Measurements from ENCODE around the gene DHRS12. TPM values are rescaled to one million over a fixed set of nuclear protein-coding genes. Genes with fewer than 3 reads are reported as not detected.

The DHRS12 gene, protein sequence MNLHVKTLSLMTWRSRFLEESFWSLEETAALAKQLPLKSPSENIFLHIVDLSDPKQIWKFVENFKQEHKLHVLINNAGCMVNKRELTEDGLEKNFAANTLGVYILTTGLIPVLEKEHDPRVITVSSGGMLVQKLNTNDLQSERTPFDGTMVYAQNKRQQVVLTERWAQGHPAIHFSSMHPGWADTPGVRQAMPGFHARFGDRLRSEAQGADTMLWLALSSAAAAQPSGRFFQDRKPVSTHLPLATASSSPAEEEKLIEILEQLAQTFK
- 12.3 TPM for total RNA-seq

DNA sequence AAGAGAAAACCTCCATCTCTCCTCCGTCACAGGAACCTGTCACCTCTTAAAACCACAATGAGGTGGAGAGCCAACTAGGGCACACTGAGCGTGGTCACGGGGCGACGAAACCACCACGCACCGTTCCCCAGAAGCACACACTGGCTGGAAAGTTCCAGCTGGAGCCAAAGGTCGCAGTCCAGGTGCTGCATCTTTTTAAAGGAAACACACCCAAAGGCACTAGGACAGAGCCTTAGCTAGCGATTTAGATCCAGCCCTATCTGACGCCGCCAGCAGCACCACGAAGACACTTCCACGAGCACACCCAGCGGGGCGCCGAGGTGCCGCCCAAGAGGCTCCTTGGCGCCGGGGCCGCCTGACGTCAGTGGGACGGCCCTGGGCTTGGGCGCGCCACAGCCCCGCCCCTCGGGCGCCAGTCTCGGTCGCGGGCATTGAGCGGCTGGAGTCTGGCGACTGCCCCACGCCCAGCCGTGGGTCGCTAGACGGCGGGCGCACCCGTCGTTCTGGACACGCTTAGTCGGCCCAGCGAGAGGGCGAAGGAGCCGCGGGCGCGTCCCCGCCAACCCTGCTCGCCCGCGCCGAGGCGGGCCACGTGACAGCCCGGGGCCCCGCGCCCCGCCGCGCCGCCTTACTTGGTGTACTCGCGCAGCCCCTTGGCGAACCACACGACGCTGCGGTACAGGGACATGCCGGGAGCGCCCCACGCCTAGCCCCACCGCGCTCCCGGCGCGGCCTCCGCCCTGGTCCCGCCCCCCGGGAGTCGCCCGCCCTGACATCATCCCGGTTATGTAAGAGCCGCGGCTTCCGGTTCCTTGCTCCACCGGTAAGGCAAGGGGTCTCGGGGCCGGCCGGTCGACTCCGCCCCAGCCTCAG lies at the start of gene DHRS12:
TSS of gene DHRS12 (minus strand) at position 742 of the 873 bp plus-strand sequence. CDS start 4,504 bp downstream, outside the sequence.
- peak; percentile 92 for DNase-seq (ENCODE audit: low spot score)

DNA sequence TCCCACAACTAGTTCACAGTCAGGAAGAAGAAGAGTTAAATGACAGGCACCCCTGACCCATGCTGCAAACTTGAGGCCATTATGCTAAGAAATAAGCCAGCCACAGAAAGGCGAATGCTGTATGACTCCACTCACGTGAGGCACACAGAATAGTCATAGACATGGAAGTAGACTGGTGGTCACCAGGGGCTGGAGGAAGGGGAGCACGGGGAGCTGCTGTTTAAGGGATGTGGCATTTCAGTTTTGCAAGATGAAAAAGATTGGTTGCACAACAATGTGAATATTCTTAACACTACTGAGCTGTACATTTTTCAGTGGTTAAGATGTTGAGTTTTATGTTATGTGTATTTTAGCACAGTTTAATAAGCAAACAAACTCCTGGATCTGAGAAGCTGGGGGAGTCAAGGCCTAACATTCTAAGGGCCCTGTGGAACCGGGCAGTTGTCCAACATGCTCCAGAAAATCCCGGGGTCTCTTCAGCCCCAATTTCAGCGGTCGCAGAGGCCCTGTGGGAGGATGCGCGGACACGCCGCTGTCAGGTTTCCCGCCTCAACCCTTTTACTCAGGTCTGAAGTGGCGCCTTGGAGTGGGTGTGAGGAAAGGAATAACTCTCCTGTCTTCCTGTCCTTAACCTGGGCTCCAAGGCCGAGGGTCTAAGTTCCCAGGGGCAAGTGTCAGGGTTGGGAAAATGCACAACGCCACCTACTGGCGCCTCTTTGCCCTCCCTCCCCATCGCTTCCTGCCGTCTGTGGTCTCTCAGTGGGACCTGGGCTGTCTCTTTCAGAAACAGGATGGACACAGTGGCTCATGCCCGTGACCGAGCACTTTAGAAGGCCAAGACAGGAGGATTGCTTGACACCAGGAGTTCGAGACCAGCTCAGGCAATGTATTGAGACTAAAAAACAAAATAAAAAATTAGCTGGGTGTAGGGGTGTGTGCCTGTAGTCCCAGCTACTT lies 45.5 kb upstream of the DHRS12 start:
- DNase-seq (ENCODE audit: low spot score) = no peak

DNA sequence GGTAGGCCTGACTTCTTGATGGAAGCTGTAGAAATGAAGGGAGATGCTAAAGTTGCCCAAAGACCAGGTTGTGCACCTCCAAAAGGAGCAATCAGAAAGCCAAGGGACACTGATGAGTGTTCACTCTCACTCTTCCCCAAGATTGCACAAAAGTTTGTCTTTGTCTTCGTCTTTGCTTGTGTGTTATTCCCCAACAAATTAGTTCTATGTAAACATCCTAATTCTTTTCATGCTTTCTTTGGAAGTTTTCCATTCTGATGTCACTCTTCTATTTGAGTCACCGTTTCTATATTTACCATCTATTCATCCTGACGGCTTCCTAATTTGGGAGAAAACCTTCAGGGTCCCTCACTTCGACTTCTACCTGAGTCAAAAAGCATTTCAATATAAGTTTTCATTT lies 44.7 kb upstream of the DHRS12 start:
- DNase-seq (ENCODE audit: low spot score) = no peak

DNA sequence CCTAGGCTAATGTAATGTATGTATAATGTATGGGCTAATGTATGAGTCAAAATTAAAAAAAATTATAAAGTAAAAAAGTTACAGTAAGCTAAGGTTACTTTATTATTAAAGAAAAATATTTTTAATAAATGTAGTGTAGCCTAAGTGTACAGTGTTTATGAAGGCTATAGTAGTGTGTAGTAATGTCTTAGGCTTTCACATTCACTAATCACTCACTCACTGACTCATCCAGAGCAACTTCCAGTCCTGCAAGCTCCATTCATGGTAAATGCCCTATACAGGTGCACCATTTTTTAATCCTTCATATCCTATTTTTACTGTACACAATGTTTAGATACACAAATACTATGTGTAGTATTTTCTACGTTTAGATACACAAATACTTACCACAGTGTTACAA lies 42.8 kb upstream of the DHRS12 start:
- no peak for DNase-seq (ENCODE audit: low spot score)

DNA sequence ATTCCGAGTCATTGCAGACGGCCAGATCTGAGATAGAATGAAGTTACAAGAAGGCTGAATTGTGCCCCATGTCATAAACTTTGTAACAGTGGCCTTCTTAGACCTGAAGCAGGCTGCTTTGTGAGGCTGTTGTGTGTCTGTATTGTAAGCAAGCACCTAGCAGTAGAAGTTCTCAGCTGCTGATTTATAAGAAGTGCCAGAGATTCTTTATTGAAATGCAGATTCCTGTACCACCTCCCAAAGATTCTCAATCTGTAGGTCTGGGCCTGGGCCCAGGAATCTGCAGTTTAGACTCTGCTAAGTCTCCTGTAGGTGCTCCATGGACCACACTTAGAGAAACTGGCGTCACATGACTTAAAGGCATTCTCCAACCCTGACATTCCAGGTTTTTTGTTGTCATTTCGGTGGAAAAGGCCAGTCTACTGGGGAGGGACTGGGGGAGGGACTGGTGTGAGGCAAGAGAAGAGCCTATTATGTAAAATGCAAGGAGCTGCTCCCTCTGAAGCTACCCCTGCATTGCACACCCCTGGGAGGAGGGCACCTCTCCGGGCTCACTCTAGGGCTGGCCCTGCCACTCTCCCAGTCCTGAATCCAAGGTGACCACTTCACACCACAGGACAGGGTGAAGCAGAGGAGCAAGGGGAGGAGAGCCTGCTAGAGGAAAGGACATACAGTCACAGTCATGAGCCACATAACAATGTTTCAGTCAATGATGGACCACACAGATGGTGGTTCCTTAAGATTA lies 41.8 kb upstream of the DHRS12 start:
- no peak for DNase-seq (ENCODE audit: low spot score)

DNA sequence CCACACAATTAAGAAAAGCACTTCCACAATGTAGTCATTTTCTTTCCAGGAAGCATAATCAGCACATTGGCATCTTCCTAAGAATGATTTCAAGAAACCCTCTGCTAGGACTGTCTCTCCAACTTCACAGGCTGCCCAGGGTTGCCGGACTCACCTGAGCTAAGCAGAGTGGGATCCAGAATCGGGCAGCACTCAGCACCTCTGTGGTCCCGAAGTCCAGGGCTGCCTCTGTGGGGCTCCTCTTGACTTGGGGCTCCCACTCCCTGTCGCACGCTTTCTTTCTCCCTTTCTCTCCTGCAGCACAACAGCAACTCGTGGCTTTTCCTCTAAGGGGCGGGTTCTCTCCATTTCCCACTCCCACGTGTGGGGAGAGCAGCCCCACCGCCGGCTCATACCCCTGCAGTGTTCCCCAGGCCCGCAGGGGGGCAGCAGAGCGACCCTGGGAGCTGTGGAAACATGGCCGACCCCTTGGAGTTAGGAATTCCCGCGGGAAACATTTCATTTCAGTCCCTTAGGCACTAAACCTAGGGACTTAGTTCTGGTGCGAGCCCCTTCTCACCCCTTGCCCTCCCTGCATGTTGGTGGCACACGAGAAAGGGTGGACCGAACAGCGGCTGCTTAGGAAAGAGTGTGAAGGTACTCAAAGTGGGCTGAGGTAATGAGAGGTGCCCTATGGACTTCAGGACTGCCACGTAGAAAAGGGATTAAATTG lies 41.1 kb upstream of the DHRS12 start, which contains the start of gene TMEM272:
TSS of gene TMEM272 (minus strand) at position 316 of the 712 bp plus-strand sequence. CDS start 6,647 bp downstream, outside the sequence.
- DNase-seq (ENCODE audit: low spot score) = peak; percentile 46

DNA sequence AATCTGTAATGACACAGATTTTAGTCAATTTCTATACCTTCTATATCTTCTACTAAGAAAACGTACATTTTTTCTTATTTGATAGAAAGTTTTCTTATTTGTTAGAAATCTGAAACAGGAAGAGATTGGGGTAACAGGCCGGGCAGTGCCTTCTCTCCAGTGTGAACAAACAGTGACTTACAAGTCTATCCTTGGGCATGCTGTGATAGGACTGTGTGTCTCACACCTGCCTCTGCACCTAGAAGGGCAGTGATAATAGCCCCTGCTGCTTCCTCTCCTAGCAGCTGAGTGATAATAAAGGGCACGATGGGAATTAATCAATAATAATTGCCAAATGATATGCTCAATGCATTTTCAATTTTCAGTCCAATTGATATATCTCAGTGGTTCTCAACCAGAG lies 39.6 kb upstream of the DHRS12 start:
- no peak for DNase-seq (ENCODE audit: low spot score)

DNA sequence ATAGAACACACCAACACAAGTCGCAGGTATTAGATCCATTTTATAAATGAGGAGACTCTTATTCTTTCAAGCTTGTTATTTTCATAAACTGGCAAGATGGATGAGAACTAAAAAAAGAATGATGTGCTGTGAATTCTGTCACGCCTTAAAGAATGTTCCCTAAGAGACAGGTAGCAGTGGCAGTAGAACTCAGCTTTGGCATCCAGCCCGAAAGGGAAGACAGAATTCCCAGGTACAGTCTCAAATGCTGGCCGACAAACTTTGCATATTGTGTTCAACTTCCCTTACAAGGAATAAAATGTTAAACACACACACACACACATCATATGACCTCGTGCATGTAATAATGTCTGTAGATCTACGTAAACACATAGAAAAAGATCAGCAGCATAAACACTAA lies 37.8 kb upstream of the DHRS12 start:
- DNase-seq (ENCODE audit: low spot score) = no peak

DNA sequence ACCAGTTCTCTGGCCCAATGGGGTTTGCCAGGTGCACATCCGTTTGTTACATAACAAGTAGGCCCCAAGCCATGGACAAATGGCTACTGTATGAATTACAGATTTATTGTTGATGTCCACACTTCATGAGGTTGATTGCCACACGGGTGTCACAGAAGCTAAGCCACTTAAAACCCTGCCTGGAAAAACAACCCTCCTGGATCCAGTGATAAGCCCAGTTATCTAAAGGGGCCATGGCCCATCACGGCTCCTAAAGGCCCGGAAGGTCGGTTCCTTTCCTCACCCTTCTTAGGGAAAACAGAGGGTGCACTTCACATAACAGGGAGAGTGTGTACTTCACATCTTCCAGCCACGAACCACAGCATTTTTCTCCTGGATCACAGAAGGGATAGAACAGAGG lies 37.0 kb upstream of the DHRS12 start:
- DNase-seq (ENCODE audit: low spot score) = no peak

DNA sequence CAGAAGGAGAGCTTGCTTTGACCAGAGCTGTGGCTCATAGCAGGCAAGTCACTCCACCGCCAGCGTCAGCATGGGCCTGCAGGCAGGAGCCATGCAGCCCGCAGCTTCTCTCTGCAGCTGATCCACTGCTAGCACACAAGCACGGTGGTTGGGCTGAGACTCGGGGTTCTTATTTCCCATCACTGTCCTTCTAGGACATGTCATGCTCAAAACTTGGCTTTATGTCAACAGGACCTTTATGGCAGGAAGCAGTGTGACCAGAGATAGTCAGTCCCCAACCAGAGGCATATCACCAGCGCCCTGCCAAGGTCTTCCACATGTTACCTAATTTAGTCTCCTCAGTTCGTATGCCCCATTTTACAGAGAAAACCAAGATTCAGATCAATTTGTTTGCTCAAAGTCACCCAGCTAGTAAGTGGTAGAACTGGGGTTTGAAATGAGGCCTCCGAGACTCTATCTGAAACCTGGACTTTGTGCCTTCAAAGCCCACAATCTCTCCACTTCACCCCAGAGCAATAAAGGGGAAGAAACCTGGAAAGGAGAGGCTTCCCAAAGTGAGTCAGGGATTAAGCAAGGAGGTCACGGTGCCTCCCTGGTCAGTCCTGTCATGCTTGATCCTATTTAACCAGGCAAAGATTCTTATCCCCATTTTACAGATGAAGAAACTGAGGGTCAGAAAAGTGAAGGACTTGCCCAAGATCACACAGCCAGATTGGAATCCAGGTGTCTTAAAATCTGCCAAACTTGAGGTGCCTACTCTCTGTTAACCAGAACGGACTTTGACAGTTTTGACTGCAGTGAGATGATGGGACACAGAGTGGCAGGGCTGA lies 36.0 kb upstream of the DHRS12 start:
- DNase-seq (ENCODE audit: low spot score) = no peak

DNA sequence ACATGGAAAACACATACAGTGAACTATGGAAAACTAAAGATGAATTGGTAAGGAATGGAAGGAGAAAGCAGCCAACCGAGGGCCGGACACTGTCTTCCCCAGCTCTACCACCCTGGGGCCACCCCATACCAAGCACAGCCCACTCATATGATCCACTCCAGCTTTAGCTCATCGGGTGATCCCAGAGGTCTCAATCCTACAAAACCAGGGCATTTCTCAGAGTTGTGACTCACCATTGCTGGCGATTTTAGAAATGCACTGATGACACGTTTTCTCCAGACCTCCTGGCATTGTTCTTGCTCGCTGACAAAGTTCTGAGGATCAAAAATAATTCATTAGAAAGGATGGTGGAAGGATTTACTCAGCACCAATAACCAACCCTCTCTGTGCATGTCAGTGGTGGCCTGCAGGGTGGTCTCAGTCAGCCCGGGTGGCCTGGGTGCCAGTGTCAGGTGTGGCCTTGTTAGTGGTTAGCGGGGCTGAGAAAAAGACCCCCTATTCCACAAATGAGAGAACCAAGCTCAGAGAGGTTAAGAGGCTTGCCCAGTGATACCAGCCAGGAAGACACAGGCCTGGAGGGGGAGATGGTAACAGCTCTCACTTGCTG lies 34.4 kb upstream of the DHRS12 start:
- no peak for DNase-seq (ENCODE audit: low spot score)

DNA sequence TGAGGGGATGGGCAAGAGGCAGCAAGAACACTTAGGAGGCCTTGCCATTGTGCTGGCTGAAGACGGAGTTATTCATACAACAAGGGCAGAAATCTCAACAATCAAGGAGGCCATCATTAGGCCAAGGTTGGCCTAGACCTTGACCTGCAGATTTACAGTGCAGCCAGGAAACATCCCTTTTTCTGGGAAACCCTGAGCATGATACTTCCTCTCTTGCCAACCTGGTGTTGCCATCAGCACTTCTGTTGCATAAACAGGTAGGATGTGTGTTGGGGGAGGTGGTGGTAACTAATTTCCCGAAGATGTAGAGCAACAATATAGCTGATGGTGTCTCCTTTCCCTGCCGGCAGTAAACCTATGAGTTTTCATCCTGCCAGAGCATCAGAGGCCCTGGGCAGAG lies 33.1 kb upstream of the DHRS12 start:
- DNase-seq (ENCODE audit: low spot score) = no peak

DNA sequence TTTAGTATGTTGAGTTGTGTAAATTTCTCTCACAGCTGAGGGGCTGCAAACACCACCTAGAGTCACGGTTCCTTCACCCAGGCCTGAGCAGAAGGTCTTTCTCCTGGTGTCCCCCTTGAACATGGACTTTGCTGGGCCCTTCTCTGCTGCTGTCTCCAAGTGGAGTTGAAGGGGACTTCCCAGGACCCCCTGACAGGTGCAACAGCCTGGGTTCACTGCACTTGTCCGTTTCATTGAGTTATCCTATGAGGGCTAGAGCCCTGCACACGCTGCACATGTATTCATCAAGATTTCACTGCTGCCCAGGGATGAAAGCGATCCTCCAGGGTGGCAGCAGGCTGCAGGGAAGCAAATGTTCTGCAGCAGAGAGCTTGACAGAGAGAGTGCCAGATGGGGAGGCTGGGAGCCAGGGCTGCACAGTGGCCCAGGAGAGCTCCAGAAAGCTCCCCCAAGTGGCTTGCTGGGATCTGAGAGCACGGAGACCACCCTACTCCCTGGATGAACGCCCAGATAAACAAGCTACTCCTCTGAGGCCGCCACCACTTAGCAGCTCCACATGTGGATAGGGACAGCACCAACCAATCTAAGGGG lies 30.7 kb upstream of the DHRS12 start:
- no peak for DNase-seq (ENCODE audit: low spot score)

DNA sequence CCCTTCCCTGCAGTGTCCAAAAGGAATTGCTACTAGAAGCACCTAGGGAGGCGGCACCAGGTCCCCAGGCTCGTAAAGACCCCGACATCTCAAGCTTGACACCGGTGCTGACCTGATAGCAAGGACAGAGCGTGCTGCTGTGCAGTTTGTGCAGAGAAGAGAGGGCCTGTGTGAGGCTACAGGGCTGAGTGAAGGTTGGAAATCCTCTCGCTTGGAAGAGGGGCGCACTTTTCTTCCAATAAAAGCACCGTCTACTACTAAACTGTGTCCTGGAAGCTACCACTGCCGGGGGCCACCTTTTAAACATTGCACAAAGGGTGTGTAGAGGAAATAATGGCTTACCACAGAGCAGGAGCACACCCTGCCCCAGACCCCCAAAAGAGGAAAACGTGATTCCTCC lies 30.0 kb upstream of the DHRS12 start:
- DNase-seq (ENCODE audit: low spot score) = no peak

DNA sequence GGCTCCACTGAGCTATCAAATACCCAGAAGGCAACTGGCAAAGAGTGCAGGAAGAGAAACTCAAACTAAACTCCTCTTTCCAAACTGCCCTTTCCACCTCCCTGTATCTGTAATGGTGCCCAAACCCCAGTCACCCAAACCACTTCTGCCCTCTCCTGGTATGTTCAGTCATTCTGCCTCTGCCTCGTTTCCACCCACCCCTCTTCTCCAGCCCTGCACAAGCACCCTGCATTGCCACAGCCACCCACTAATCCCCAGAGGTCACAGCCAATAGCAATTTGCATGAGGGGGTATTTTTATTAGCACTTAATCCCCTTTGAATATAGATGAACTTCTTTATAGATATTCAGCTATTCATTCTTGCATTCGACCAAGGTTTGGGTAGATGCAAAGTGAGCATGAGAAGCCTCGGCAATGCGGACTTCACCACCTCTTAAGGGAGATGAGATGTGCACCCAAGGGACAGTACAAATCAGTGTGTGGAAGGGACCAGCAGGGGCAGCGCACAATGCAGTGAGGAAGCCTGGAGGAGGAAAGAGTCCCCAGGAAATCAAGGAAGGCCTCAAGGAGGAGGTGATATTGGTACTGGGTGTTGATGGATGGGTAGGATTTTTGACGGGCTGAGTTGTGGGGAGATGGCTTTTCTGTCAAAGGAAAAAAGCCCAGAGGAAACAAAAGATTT lies 28.6 kb upstream of the DHRS12 start:
- no peak for DNase-seq (ENCODE audit: low spot score)

DNA sequence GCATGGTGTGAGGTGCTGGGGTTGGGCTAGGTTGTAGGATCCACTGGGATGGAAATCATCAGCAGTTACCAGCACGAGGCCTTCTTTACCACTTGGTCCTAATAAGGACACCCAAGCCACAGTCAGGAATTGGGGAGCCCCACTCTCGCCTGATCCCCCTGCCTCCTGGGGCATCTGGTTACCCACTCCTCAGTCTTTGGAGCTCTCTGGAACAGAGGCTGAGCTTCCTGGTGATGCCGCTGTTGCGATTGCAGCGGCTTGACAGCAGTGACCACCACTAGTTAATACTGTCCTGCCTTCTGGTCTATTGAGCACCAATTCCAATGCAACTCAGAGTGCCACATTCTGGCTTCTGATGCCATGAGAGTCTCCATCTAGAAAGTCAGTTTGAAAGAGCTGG lies 27.6 kb upstream of the DHRS12 start:
- no peak for DNase-seq (ENCODE audit: low spot score)

DNA sequence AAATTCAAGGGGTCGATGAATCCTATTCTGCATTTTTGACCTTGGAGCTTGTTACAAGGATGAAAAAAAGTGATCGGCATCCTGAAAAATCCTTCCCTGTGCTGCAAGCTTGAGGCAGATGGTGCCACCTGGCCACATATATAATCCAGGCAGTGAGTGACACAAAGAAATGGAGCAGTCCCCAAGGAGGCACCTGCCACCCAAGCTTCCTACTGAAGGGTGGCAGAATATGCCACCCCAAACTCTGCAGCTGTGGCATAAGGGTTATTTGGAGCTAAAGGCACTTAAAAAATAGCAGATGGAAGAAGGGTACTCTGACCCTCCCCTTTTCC lies 25.6 kb upstream of the DHRS12 start:
- DNase-seq (ENCODE audit: low spot score) = no peak

Data from mucosa of gallbladder (tissue), 1 donor.